HL-60/S4 (cell line): ENCODE results near the gene DDX24.

ENCODE experiments used
- in situ Hi-C: fragments of 300-500 bp; cut with MboI; formaldehyde crosslinking; loops from 2 replicates; pipeline ENCODE4 v1.14.3; 2022; ENCODE audit warnings: low sequenced_read_pairs

DDX24 gene

GRCh38 chr14:94015223-94015622, 65.8 kb downstream of the DDX24 start:
- in situ Hi-C loops, result no loop called here

- in situ Hi-C loops, result no loop called here
Observed at GRCh38 chr14:94014382-94014781, 66.6 kb downstream of the DDX24 start.

DNA sequence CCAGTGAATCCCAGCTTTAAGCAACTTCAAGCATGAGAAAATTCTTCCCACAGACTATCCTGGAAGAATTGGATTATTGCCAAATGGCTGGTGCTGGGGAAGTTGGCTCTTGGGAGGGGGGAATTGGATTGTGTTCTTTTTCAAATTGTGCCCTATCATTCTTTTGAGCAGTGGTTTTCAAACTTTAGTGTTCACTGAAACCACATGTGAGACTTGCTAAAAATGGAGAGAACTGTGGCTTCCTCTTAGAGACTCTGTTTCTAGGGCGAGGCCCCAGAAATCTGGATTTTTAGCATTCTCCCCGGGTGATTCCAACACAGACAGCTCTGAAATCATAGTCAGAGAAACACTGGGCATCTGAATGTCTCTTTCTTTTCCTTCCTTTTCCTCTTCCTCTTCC, 69.2 kb downstream of the DDX24 start:
- in situ Hi-C loops, result no loop called here

DNA sequence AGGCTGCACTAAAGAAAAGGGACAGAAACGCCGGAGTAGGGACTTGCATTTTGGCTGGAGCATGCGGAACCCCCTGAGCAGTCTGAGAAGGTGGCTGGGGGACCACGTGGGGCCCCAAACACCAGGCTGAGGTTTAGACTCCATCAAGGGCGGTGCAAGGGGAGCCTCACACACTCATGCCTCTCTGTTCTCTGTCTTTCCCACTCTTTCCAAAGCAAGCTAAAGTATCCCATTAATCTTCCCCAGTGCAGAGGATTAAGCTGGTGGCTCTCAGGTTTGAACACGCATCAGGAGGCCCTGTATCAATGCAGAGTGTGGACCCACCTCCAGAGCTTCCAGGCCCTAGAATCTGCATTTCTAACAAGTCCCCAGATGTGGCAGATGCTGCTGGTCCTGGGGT, 70.4 kb downstream of the DDX24 start:
- in situ Hi-C loops, result no loop called here

GRCh38 chr14:94009767-94010166, 71.2 kb downstream of the DDX24 start:
- in situ Hi-C loops, result no loop called here

DNA sequence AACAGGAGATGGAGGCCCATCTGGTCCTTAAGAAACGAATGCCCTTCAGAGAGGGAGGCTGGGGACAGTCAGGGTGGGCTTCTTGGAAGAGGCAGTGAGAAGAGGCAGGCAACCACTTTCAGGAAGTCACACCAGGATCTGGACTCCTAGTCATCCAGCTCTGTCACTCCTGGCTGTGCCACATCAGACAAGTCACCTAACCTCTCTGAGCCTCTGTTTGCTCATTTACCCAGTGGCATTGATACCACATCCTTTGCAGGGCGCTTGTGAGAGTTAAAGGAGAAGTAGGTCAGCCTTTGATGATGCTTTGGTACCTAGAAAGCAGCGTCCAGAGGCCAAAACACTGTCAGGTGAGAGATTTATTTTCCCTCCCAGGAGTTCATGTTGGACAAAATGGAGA, 72.8 kb downstream of the DDX24 start:
- in situ Hi-C loops, result no loop called here

DNA sequence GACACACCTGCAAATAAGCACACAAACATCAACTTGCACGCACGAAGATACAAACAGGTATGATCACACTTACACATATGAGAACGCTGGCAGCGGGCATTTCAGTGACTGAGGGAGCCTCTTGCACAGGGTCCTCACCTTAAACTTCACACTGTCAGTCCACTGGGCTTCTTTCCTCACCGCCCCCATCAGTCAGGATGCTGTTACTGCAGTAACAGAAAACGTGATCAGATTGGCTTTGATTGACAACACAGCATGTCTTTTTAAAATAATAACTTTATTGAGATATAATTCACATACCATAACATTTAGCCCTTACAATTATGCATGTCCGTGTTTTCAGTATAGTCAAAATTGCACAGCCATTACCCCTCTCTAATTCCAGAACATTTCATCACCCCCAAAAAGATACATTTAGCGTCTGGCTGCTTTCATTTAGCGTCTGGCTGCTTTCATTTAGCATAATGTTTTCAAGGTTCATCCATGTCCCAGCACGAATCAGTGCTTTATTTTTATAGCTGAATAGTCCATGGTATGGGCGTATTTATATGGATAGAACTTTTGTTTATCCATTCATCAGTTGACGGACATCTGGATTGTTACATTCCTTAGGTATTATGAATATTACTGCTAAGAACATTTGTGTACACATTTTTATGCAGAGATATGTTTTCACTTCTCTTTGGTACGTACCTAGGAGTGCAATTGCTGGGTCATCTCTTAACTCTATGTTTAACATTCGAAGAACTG, 75.5 kb downstream of the DDX24 start:
- in situ Hi-C loops, result no loop called here

DNA sequence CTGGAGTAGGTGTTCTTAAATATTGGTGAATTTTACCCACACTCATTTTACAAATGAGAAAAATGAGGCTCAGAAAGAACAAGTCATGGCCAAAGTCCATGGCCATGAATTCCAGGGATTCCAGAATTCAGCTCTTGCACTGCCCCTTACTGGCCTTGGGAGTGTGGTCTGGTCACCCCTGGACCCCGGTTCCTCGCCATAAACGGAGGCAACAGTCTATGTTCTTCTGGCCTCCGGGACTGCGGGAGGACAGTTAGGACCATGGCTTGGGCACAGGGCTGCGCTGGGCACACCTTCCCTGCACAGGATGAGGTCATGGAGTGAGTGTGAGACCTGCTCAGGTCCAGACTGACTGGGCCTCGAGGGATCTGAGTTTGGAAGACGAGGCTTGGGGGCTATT, 77.0 kb downstream of the DDX24 start:
- in situ Hi-C loops, result loop anchor here (5.0 kb wide), 1 partner anchor 62 kb away; no protein-coding TSS in a partner anchor

- in situ Hi-C loops, result loop anchor here (5.0 kb wide), 1 partner anchor 61 kb away; no protein-coding TSS in a partner anchor
Observed at GRCh38 chr14:94003397-94003796, 77.6 kb downstream of the DDX24 start.

DNA sequence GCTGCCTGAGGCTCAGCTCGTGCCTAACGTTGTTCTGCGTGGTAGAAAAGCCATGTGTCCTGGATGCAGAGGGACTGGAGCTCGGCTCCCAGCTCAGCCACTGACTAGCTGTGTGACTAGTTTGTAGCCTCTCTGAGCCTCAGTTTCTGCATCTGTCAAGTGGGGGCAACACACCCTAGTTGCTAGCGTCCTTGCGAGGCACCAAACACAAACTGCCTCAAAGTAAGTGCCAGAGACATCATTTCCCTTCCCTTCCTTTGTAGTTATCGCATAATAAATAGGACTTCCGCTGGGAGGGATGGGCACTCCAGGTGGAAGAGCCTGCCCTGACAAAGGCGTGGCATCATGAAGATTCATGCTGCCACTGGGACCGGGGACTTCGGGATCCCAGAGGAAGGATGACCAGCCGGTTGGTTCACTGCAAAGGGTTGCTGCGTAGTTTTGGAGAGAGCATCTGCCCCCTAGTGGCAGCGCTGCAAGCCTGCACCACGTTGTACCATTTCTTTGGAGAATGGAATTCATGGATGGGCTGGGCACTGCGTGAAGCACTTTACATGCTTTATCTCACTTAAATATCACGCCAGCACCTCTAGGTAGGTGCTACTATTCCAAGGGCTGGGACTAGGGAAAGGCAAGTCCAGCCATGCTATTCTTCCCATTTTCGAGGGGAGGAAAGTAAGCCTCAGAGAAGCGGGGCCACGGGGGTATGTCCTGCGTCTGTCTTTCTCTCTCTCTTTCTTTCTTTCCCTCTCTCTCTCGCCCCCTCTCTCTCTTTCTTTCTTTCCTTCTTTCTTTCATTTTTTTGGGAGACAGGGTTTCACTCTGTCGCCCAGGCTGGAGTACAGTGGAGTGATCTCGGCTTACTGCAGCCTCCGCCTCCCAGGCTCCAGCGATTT, 79.3 kb downstream of the DDX24 start:
- in situ Hi-C loops, result loop anchor here (5.0 kb wide), 1 partner anchor 59 kb away; no protein-coding TSS in a partner anchor

GRCh38 chr14:94001016-94001415, 80.0 kb downstream of the DDX24 start:
- in situ Hi-C loops, result loop anchor here (5.0 kb wide), 1 partner anchor 59 kb away; no protein-coding TSS in a partner anchor

GRCh38 chr14:94000267-94000666, 80.7 kb downstream of the DDX24 start:
- in situ Hi-C loops, result loop anchor here (5.0 kb wide), 1 partner anchor 58 kb away; no protein-coding TSS in a partner anchor

GRCh38 chr14:93999573-93999972, 81.4 kb downstream of the DDX24 start:
- in situ Hi-C loops, result no loop called here

DNA sequence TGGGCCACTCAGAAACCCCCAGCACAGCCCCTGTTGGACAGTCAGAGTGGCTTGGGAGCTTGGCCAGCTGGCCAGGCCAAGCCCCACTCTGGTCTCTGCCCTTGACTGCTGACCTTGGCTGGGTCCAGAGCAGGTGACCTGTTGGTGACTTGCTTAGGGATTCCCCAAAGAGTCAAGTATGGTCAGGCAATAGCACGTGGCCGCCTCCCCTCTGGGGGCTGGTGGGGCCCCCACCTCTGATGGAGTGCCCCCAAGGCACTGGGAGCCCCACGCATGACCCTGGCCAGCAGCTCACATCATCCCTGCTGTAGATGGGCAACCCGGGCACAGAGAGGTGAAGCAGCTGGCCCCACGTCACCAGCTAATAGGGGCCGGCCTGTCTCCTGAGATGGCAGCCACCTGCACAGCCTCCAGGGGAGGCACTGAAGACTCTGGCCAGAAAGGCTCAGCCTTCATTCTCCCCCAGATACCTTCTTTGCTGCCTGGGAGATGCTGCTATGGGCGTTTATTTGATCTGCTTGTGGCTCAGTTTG, 82.1 kb downstream of the DDX24 start:
- in situ Hi-C loops, result no loop called here
